Sciatic nerve (tissue), 2 donors: ENCODE results near the gene PTCD2. TPM values are rescaled to one million over a fixed set of nuclear protein-coding genes. Genes with fewer than 3 reads are reported as not detected.
A peak's percentile ranks its signal among the peaks of the same experiment; 100 is the strongest.

Experiments used
- ATAC-seq: fragments of 200-7000 bp; cut with Tn5 transposase; one replicate; pipeline ENCODE4 v1.9.1; 2020; ENCODE audit warnings: mild to moderate bottlenecking, moderate library complexity
- DNase-seq: peaks from one replicate; pipeline ENCODE4 v3.0.0-alpha.2; 2020; ENCODE audit warnings: low spot score
- intact Hi-C: fragments of 100-400 bp; cut with DNase I; formaldehyde crosslinking; loops from one replicate; pipeline ENCODE4 v1.14.2; 2022
- total RNA-seq: library from RNA; stranded (reverse); fragmentation: NEBNext Ultra II Directional; extraction: Animal tissue kit (Norgen Biotek cat#: 25700); gene quantifications from one replicate; pipeline ENCODE4 v1.2.1, GENCODE V29; 2021
- donor health status: DM: no; HTN: no; CAD: no.
- donor health status: DM: no; HTN: no; CAD: no.

The PTCD2 gene
- total RNA-seq = 10.5 TPM

- DNase-seq (peak; percentile 97), ATAC-seq (peak; percentile 100)
- intact Hi-C loops = no loop called here
These were observed at the start of gene PTCD2, which contains the start of gene MRPS27 for GRCh38 chr5:72319976-72320752. TSS of gene PTCD2 (plus strand) at chr5:72320373. CDS start at chr5:72320383, 10 bp downstream. TSS of gene MRPS27 (minus strand) at chr5:72320240. CDS start at chr5:72320221, 19 bp downstream.

GRCh38 chr5:72271702-72272101 is 48.5 kb upstream of the PTCD2 start:
- ATAC-seq (no peak), DNase-seq (no peak)
- intact Hi-C loops = no loop called here

- DNase-seq = no peak
- ATAC-seq = no peak
- intact Hi-C loops = no loop called here
These were observed 47.8 kb upstream of the PTCD2 start for GRCh38 chr5:72272398-72272797.

GRCh38 chr5:72273547-72273946 is 46.6 kb upstream of the PTCD2 start:
- ATAC-seq (no peak), DNase-seq (no peak)
- intact Hi-C loops = no loop called here

- intact Hi-C loops = no loop called here
- ATAC-seq (no peak), DNase-seq (no peak)
These were observed 43.9 kb upstream of the PTCD2 start for GRCh38 chr5:72276219-72276752.

- no peak for DNase-seq
- intact Hi-C loops = no loop called here
- peak; percentile 77 for ATAC-seq
These were observed 39.5 kb upstream of the PTCD2 start for GRCh38 chr5:72280581-72281069.

GRCh38 chr5:72281430-72281763 is 38.8 kb upstream of the PTCD2 start:
- ATAC-seq (peak; percentile 55), DNase-seq (no peak)
- intact Hi-C loops = no loop called here

GRCh38 chr5:72281764-72282499 is 38.2 kb upstream of the PTCD2 start:
- DNase-seq (no peak), ATAC-seq (peak; percentile 94)
- intact Hi-C loops = no loop called here

GRCh38 chr5:72282878-72283277 is 37.3 kb upstream of the PTCD2 start:
- ATAC-seq (no peak), DNase-seq (no peak)
- intact Hi-C loops = no loop called here

- ATAC-seq = no peak
- DNase-seq = no peak
- intact Hi-C loops = no loop called here
These were observed 36.8 kb upstream of the PTCD2 start for GRCh38 chr5:72283358-72283757.

- intact Hi-C loops = no loop called here
- DNase-seq = no peak
- no peak for ATAC-seq
These were observed 35.4 kb upstream of the PTCD2 start for GRCh38 chr5:72284559-72285423.

- intact Hi-C loops = no loop called here
- DNase-seq = no peak
- no peak for ATAC-seq
These were observed 34.8 kb upstream of the PTCD2 start for GRCh38 chr5:72285424-72285821.

- no peak for DNase-seq
- intact Hi-C loops = no loop called here
These were observed 33.4 kb upstream of the PTCD2 start for GRCh38 chr5:72286798-72287197.

GRCh38 chr5:72288924-72289323 is 31.2 kb upstream of the PTCD2 start:
- DNase-seq (no peak), ATAC-seq (no peak)
- intact Hi-C loops = no loop called here

More at GRCh38 chr5:72286798-72287197, 33.4 kb upstream of the PTCD2 start:
- no peak for ATAC-seq

- no peak for DNase-seq
- intact Hi-C loops = no loop called here
- ATAC-seq = no peak
These were observed 29.6 kb upstream of the PTCD2 start for GRCh38 chr5:72290356-72291133.

- no peak for DNase-seq
- intact Hi-C loops = no loop called here
- ATAC-seq = no peak
These were observed 28.6 kb upstream of the PTCD2 start for GRCh38 chr5:72291601-72292000.

GRCh38 chr5:72292411-72292810 is 27.8 kb upstream of the PTCD2 start:
- DNase-seq (no peak), ATAC-seq (no peak)
- intact Hi-C loops = no loop called here

- ATAC-seq = no peak
- intact Hi-C loops = no loop called here
- no peak for DNase-seq
These were observed 26.6 kb upstream of the PTCD2 start for GRCh38 chr5:72293495-72294055.
